B cell (primary cell): ENCODE results near the gene EML6.

Experiments used
- EZH2 ChIP-seq: IDR thresholded peaks from 2 replicates; pipeline ENCODE4 v1.6.1; 2012; ENCODE audit warnings: borderline replicate concordance, low read depth, mild to moderate bottlenecking, moderate library complexity, low read length; ENCODE audit not compliant: insufficient read depth, poor library complexity, severe bottlenecking
- TF ChIP-seq, protein P1 (sequence below): fragments of 200-600 bp; IDR thresholded peaks from one replicate; pipeline ENCODE4 v1.8.0; 2022; ENCODE audit warnings: antibody characterized with exemption, mild to moderate bottlenecking

DNA sequence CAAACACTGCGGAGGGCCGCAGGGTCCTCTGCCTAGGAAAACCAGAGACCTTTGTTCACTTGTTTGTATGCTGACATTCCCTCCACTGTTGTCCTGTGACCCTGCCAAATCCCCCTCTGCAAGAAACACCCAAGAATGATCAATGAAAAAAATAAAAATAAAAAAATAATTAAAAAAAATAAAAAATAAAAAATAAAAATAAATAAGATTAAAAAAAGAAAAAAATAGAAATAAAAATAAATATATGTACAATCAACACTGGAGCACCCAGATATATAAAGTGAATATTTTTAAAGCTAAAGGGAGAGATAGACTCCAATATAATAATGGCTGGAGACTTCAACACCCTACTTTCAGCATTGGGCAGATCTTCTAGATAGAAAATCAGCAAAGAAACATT is 23.8 kb upstream of the EML6 start:
- TF ChIP-seq, protein P1, sequence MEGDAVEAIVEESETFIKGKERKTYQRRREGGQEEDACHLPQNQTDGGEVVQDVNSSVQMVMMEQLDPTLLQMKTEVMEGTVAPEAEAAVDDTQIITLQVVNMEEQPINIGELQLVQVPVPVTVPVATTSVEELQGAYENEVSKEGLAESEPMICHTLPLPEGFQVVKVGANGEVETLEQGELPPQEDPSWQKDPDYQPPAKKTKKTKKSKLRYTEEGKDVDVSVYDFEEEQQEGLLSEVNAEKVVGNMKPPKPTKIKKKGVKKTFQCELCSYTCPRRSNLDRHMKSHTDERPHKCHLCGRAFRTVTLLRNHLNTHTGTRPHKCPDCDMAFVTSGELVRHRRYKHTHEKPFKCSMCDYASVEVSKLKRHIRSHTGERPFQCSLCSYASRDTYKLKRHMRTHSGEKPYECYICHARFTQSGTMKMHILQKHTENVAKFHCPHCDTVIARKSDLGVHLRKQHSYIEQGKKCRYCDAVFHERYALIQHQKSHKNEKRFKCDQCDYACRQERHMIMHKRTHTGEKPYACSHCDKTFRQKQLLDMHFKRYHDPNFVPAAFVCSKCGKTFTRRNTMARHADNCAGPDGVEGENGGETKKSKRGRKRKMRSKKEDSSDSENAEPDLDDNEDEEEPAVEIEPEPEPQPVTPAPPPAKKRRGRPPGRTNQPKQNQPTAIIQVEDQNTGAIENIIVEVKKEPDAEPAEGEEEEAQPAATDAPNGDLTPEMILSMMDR = no peak
- no peak for TF ChIP-seq EZH2
